Measurements from ENCODE around the gene STK32C. TPM values are rescaled to one million over a fixed set of nuclear protein-coding genes. Genes with fewer than 3 reads are reported as not detected.

Gene STK32C
- total RNA-seq, 1 donor from 2014 or later: 12.9 TPM

- DNase-seq (ENCODE audit: extremely low spot score, unreplicated experiment): no peak
- no peak overlapping the region for H3K4me3 Mint-ChIP-seq
- no peak for TF ChIP-seq CTCF (conservative IDR thresholded peaks at IDR 0.05)
- H3K27ac Mint-ChIP-seq: no peak overlapping the region
- no peaks in the 10 kb centered on the region for H3K9me3 Mint-ChIP-seq
- no peaks in the 10 kb centered on the region for H3K27me3 Mint-ChIP-seq
- no peaks in the 10 kb centered on the region for H3K4me1 Mint-ChIP-seq (ENCODE audit: unreplicated experiment)
- H3K36me3 Mint-ChIP-seq: no peaks in the 10 kb centered on the region
Measured at GRCh38 chr10:132232023-132232951, 75.5 kb downstream of the STK32C start.

- no peaks in the 10 kb centered on the region for H3K27me3 Mint-ChIP-seq
- H3K36me3 Mint-ChIP-seq: no peaks in the 10 kb centered on the region
- H3K9me3 Mint-ChIP-seq: no peaks in the 10 kb centered on the region
- no peak for TF ChIP-seq CTCF (conservative IDR thresholded peaks at IDR 0.05)
- no peaks in the 10 kb centered on the region for H3K4me1 Mint-ChIP-seq (ENCODE audit: unreplicated experiment)
- DNase-seq (ENCODE audit: extremely low spot score, unreplicated experiment): no peak
- no peak overlapping the region for H3K4me3 Mint-ChIP-seq
- H3K27ac Mint-ChIP-seq: no peak overlapping the region
Measured at GRCh38 chr10:132231656-132232022, 76.1 kb downstream of the STK32C start.

GRCh38 chr10:132230557-132231210 lies 77.1 kb downstream of the STK32C start:
- Mint-ChIP-seq H3K4me1 (ENCODE audit: unreplicated experiment) (no peaks in the 10 kb centered on the region), H3K27me3 (no peaks in the 10 kb centered on the region), H3K36me3 (no peaks in the 10 kb centered on the region), H3K27ac (no peak overlapping the region), H3K4me3 (no peak overlapping the region), H3K9me3 (no peaks in the 10 kb centered on the region)
- DNase-seq (ENCODE audit: extremely low spot score, unreplicated experiment): no peak
- no peak for TF ChIP-seq CTCF (conservative IDR thresholded peaks at IDR 0.05)

GRCh38 chr10:132229834-132230556 lies 77.8 kb downstream of the STK32C start:
- H3K4me1 Mint-ChIP-seq (ENCODE audit: unreplicated experiment): no peaks in the 10 kb centered on the region
- no peak overlapping the region for H3K27ac Mint-ChIP-seq
- no peak overlapping the region for H3K4me3 Mint-ChIP-seq
- no peaks in the 10 kb centered on the region for H3K36me3 Mint-ChIP-seq
- H3K27me3 Mint-ChIP-seq: no peaks in the 10 kb centered on the region
- no peak for TF ChIP-seq CTCF (conservative IDR thresholded peaks at IDR 0.05)
- no peaks in the 10 kb centered on the region for H3K9me3 Mint-ChIP-seq
- DNase-seq (ENCODE audit: extremely low spot score, unreplicated experiment): no peak

- Mint-ChIP-seq H3K27me3 (no peaks in the 10 kb centered on the region), H3K9me3 (no peaks in the 10 kb centered on the region), H3K4me3 (no peak overlapping the region), H3K4me1 (ENCODE audit: unreplicated experiment) (no peaks in the 10 kb centered on the region), H3K27ac (no peak overlapping the region), H3K36me3 (no peaks in the 10 kb centered on the region)
- TF ChIP-seq CTCF (conservative IDR thresholded peaks at IDR 0.05): no peak
- no peak for DNase-seq (ENCODE audit: extremely low spot score, unreplicated experiment)
Measured at GRCh38 chr10:132229096-132229495, 78.7 kb downstream of the STK32C start.
